ENCODE results near the gene ZNF688. TPM values are rescaled to one million over a fixed set of nuclear protein-coding genes. Genes with fewer than 3 reads are reported as not detected.
A peak's percentile ranks its signal among the peaks of the same experiment; 100 is the strongest.

The ZNF688 gene
- total RNA-seq (7.1 and 9.8 TPM in 2 replicates), polyA plus RNA-seq (21.0 and 21.3 TPM in 2 replicates)

DNA sequence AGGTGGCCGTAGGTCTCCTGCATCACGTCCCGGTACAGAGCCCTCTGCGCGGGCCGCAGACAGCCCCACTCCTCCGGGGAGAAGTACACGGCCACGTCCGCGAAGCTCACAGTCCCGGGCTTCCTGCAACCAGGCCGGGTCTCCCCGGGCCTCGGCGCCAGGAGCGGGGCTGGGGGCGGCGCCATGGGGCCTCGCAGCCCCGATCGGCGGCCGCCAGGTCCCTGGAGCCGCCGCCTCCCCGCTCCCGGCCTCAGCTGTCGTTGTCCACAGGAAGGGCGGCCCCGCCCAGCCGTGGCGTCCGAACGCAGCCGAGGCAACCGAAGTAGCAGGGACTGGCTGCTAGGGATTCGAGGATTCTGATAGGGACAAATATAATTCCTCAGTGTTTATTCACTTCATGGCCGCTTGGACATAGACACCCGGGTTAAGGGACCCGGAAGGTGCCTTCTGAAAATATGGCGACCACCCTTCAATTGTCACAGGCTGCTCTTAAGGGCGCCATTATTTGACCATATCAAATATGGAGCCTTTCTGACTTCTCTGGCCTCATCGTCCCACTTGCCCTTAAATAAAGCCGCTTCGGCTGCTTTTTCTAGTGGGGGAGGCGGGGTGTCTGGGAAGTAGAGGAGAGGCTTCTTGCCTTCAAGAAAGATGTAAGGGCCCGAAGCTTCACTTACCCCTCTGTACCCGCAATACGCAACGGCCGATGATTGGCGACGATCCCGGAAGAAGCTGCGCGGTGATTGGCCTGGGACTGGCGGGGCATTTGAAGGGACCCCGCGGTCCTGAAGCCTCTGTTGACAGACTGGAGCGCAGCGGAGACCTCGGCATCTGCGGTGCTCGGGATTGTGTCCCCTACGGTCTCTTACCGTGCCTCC is at the start of gene ZNF688:
TSS of gene ZNF688 (minus strand) at position 270 of the 878 bp plus-strand sequence. CDS start at position 185, 85 bp downstream.
- H3K36me3 ChIP-seq (replicated peaks; ENCODE audit: insufficient read depth, low read depth), result no peaks in the 10 kb centered on the region
- peak within 1 kb of the TSS; percentile 7 for H3K4me3 ChIP-seq
- TF ChIP-seq EZH2phosphoT487 (IDR thresholded peaks at IDR 0.05; ENCODE audit: low read depth, severe bottlenecking, unreplicated experiment) (no peak), EZH2 (IDR thresholded peaks at IDR 0.05; ENCODE audit: borderline replicate concordance) (no peak), CTCF (IDR thresholded peaks at IDR 0.05; ENCODE audit: poor library complexity) (no peak)
- H3K9me2 ChIP-seq (replicated peaks; ENCODE audit: insufficient read depth), result no peaks in the 10 kb centered on the region
- peak; percentile 95 for DNase-seq (ENCODE audit: low spot score)
- peaks cover 11% of the 10 kb centered on the region for H3K79me2 ChIP-seq
- 1% methylated on average over 58 of the region's 67 CpGs for WGBS (ENCODE audit: low lambda C conversion rate, missing lambda C conversion rate)
- H3K9me3 ChIP-seq (ENCODE audit: low read depth), result no peaks in the 10 kb centered on the region
- H3K4me1 ChIP-seq (ENCODE audit: insufficient read depth), result peaks cover 11% of the 10 kb centered on the region
- peak within 1 kb of the TSS; percentile 90 for H3K27ac ChIP-seq
- peak within 1 kb of the TSS; percentile 20 for H2AFZ ChIP-seq
- H4K20me1 ChIP-seq (ENCODE audit: insufficient read depth, poor library complexity, severe bottlenecking), result no peaks in the 10 kb centered on the region
- H3K4me2 ChIP-seq, result peak within 1 kb of the TSS; percentile 93
- no peaks in the 10 kb centered on the region for H3K27me3 ChIP-seq

DNA sequence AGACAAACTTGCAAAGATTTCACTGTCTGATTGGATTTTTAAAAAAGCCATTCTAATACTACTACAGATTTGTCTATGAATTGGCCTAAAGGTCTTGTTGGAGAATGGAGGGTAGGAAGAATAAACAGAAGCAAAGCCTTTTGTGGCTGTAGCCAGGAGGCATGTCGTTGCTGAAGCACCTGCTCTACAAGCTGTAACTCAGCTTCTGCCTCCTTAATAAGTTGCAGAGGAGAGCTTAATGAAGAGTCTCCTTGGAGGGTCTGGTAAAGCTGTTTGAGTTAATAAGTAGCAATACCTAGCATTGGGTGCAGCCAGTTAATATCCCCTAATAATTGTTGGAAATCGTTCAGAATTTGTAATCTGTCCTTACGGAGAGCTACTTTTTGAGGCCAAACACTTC is 48.7 kb upstream of the ZNF688 start:
- H3K27me3 ChIP-seq, result no peaks in the 10 kb centered on the region
- WGBS (ENCODE audit: low lambda C conversion rate, missing lambda C conversion rate), result 65% methylated on average over 3 of the region's 3 CpGs
- H3K36me3 ChIP-seq (replicated peaks; ENCODE audit: insufficient read depth, low read depth), result no peaks in the 10 kb centered on the region
- no peaks in the 10 kb centered on the region for H3K4me1 ChIP-seq (ENCODE audit: insufficient read depth)
- no peak overlapping the region for H3K4me2 ChIP-seq
- DNase-seq (ENCODE audit: low spot score), result no peak
- H4K20me1 ChIP-seq (ENCODE audit: insufficient read depth, poor library complexity, severe bottlenecking), result no peaks in the 10 kb centered on the region
- H3K4me3 ChIP-seq, result no peak overlapping the region
- TF ChIP-seq EZH2 (IDR thresholded peaks at IDR 0.05; ENCODE audit: borderline replicate concordance) (no peak), EZH2phosphoT487 (IDR thresholded peaks at IDR 0.05; ENCODE audit: low read depth, severe bottlenecking, unreplicated experiment) (no peak), CTCF (IDR thresholded peaks at IDR 0.05; ENCODE audit: poor library complexity) (no peak)
- H3K9me3 ChIP-seq (ENCODE audit: low read depth), result no peaks in the 10 kb centered on the region
- no peak overlapping the region for H3K27ac ChIP-seq
- H3K79me2 ChIP-seq, result no peaks in the 10 kb centered on the region
- no peak overlapping the region for H2AFZ ChIP-seq
- no peaks in the 10 kb centered on the region for H3K9me2 ChIP-seq (replicated peaks; ENCODE audit: insufficient read depth)

- no peaks in the 10 kb centered on the region for H3K4me1 ChIP-seq (ENCODE audit: insufficient read depth)
- no peaks in the 10 kb centered on the region for H4K20me1 ChIP-seq (ENCODE audit: insufficient read depth, poor library complexity, severe bottlenecking)
- TF ChIP-seq EZH2 (IDR thresholded peaks at IDR 0.05; ENCODE audit: borderline replicate concordance), result no peak
- no peak for TF ChIP-seq EZH2phosphoT487 (IDR thresholded peaks at IDR 0.05; ENCODE audit: low read depth, severe bottlenecking, unreplicated experiment)
- TF ChIP-seq CTCF (IDR thresholded peaks at IDR 0.05; ENCODE audit: poor library complexity), result no peak
- H3K4me3 ChIP-seq, result no peak overlapping the region
- H3K4me2 ChIP-seq, result no peak overlapping the region
- peak; percentile 28 for DNase-seq (ENCODE audit: low spot score)
- no peaks in the 10 kb centered on the region for H3K27me3 ChIP-seq
- H3K36me3 ChIP-seq (replicated peaks; ENCODE audit: insufficient read depth, low read depth), result no peaks in the 10 kb centered on the region
- WGBS (ENCODE audit: low lambda C conversion rate, missing lambda C conversion rate), result 74% methylated on average over 5 of the region's 5 CpGs
- peak overlapping the region; percentile 36 for H3K27ac ChIP-seq
- H3K9me2 ChIP-seq (replicated peaks; ENCODE audit: insufficient read depth), result no peaks in the 10 kb centered on the region
- no peak overlapping the region for H2AFZ ChIP-seq
- no peaks in the 10 kb centered on the region for H3K9me3 ChIP-seq (ENCODE audit: low read depth)
- H3K79me2 ChIP-seq, result no peaks in the 10 kb centered on the region
Measured at GRCh38 chr16:30619638-30620037, 48.1 kb upstream of the ZNF688 start.
